ENCODE measurements around the gene CCDC17. TPM values are rescaled to one million over a fixed set of nuclear protein-coding genes. Genes with fewer than 3 reads are reported as not detected.

CCDC17 gene
- total RNA-seq, 6 experiments from 2014 or later = 0.81 to 3.1 (median 1.9) TPM

Small RNA genes within 50 kb of the gene (small RNA-seq; reads per million reads assigned to genes)
- gene AL355480.1 (0 reads per million in 2 experiments), gene AL355480.2 (0 reads per million in 2 experiments), gene AL355480.3 (0 reads per million in 2 experiments), gene AL355480.4 (0 reads per million in 2 experiments)

Other genes starting within 250 kb of the CCDC17 start
- gene TESK2, start 132.9 kb downstream of the CCDC17 start, total RNA-seq = 1 to 10 TPM; 2.7 to 5.5 (median 4.3) TPM
- 1 to 10 TPM in 2 of 6 experiments, under 1 TPM in 4; 0.31 to 1.3 (median 0.67) TPM for gene CCDC163, start 124.0 kb downstream of the CCDC17 start, total RNA-seq
- 10 to 100 TPM in 5 of 6 experiments, 1 to 10 TPM in 1; 7.7 to 38.5 (median 17.3) TPM for gene MMACHC, start 123.8 kb downstream of the CCDC17 start, total RNA-seq
- gene PRDX1, start 102.2 kb downstream of the CCDC17 start, total RNA-seq = 100 to 1,000 TPM; 315 to 672 (median 358) TPM
- gene AKR1A1, start 73.2 kb downstream of the CCDC17 start, total RNA-seq = 100 to 1,000 TPM; 115 to 308 (median 220) TPM
- gene NASP, start 40.0 kb downstream of the CCDC17 start, total RNA-seq = 10 to 100 TPM; 21.8 to 31.9 (median 26.1) TPM
- 10 to 100 TPM; 51.2 to 80.0 (median 67.3) TPM for gene GPBP1L1, start 62.5 kb upstream of the CCDC17 start, total RNA-seq
- 10 to 100 TPM in 3 of 6 experiments, 1 to 10 TPM in 3; 7.5 to 17.5 (median 10.0) TPM for gene TMEM69, start 64.1 kb upstream of the CCDC17 start, total RNA-seq
- gene IPP, start 126.6 kb upstream of the CCDC17 start, total RNA-seq = 10 to 100 TPM in 2 of 6 experiments, 1 to 10 TPM in 4; 5.5 to 12.9 (median 8.3) TPM
- 10 to 100 TPM in 5 of 6 experiments, 1 to 10 TPM in 1; 9.9 to 14.9 (median 12.3) TPM for gene MAST2, start 179.6 kb upstream of the CCDC17 start, total RNA-seq

All from right lobe of liver (tissue), 5 donors.